GM19438 (cell line): ENCODE measurements around the gene DOK7.
"Not testable (repeated sequence)": the region's sequence is repeated elsewhere in the genome, so short reads cannot be mapped to it uniquely, and the experiment has no call there.

Experiments used
- ATAC-seq: cut with Tn5 transposase; IDR thresholded peaks from one replicate; pipeline ENCODE4 v1.9.1; 2021; ENCODE audit warnings: low read depth; ENCODE audit not compliant: unreplicated experiment

The DOK7 gene

GRCh38 chr4:3441501-3442459, 21.3 kb upstream of the DOK7 start, which contains the start of gene HGFAC:
Gene HGFAC (plus strand): TSS chr4:3441968. CDS start chr4:3442002, 34 bp downstream.
- no peak for ATAC-seq

- ATAC-seq = no peak
Measured at GRCh38 chr4:3442460-3442958, 20.6 kb upstream of the DOK7 start.

GRCh38 chr4:3442959-3443749, 20.0 kb upstream of the DOK7 start:
- ATAC-seq = peak; percentile 62

GRCh38 chr4:3443750-3444309, 19.3 kb upstream of the DOK7 start:
- ATAC-seq = no peak

- no peak for ATAC-seq
Measured at GRCh38 chr4:3444351-3445110, 18.6 kb upstream of the DOK7 start.

- no peak for ATAC-seq
Measured at GRCh38 chr4:3445111-3445820, 17.8 kb upstream of the DOK7 start.

- no peak for ATAC-seq
Measured at GRCh38 chr4:3445829-3446545, 17.1 kb upstream of the DOK7 start.

- ATAC-seq = no peak
Measured at GRCh38 chr4:3446631-3447320, 16.3 kb upstream of the DOK7 start.

- ATAC-seq = no peak
Measured at GRCh38 chr4:3447431-3448395, 15.4 kb upstream of the DOK7 start.

GRCh38 chr4:3449047-3449573, 14.0 kb upstream of the DOK7 start:
- ATAC-seq = no peak

GRCh38 chr4:3449574-3450534, 13.3 kb upstream of the DOK7 start:
- no peak for ATAC-seq

- ATAC-seq = no peak
Measured at GRCh38 chr4:3450643-3451042, 12.5 kb upstream of the DOK7 start.

- ATAC-seq = no peak
Measured at GRCh38 chr4:3451956-3452355, 11.2 kb upstream of the DOK7 start.

GRCh38 chr4:3452376-3452775, 10.7 kb upstream of the DOK7 start:
- no peak for ATAC-seq

- not testable (repeated sequence) for ATAC-seq
Measured at GRCh38 chr4:3455596-3455995, 7.5 kb upstream of the DOK7 start.

- no peak for ATAC-seq
Measured at GRCh38 chr4:3458371-3458770, 4.7 kb upstream of the DOK7 start.
